Bronchial epithelial cell (primary cell): ENCODE measurements around the gene TMEM97. TPM values are rescaled to one million over a fixed set of nuclear protein-coding genes. Genes with fewer than 3 reads are reported as not detected.

Experiments used
- DNase-seq: peaks from one replicate; pipeline ENCODE4 v3.0.0-alpha.2; 2010; ENCODE audit warnings: low read depth
- FAIRE-seq: peaks from 2 replicates; lab custom pipeline; 2011; peaks lifted over from hg19 to GRCh38; lab: Jason Lieb, UNC
- H3K27me3 ChIP-seq: 2 replicates; pipeline ENCODE4 v1.5.1; 2011; ENCODE audit warnings: low read length; ENCODE audit not compliant: control insufficient read depth, insufficient read depth
- H3K36me3 ChIP-seq: 2 replicates; pipeline ENCODE4 v1.5.1; 2011; ENCODE audit warnings: low read length; ENCODE audit not compliant: control insufficient read depth, insufficient read depth
- H3K4me3 ChIP-seq: 2 replicates; pipeline ENCODE4 v1.5.1; 2011; ENCODE audit warnings: mild to moderate bottlenecking, low read depth, low read length, control low read depth
- CTCF ChIP-seq: IDR thresholded peaks from 2 replicates; pipeline ENCODE4 v1.5.1; 2011; ENCODE audit warnings: mild to moderate bottlenecking, moderate library complexity, low read length, control low read depth, inconsistent platforms; ENCODE audit not compliant: insufficient read depth, severe bottlenecking
- total RNA-seq: library from RNA; depleted of rRNA; stranded (reverse); fragments of >200 nt; gene quantifications from 2 replicates; pipeline ENCODE4 v1.2.1, GENCODE V29; 2014

Gene TMEM97
- total RNA-seq, 1 donor from 2014 or later = 8.2 TPM

GRCh38 chr17:28343491-28343932 is 24.5 kb downstream of the TMEM97 start:
- no peak for TF ChIP-seq CTCF
- Histone ChIP-seq H3K4me3 (no peak overlapping the region), H3K27me3 (no peaks in the 10 kb centered on the region), H3K36me3 (peaks cover 38% of the 10 kb centered on the region)
- FAIRE-seq (no peak), DNase-seq (no peak)

GRCh38 chr17:28344011-28344410 is 25.0 kb downstream of the TMEM97 start:
- Histone ChIP-seq H3K4me3 (no peak overlapping the region), H3K27me3 (no peaks in the 10 kb centered on the region), H3K36me3 (peaks cover 39% of the 10 kb centered on the region)
- FAIRE-seq (no peak), DNase-seq (no peak)
- TF ChIP-seq CTCF = no peak

GRCh38 chr17:28344435-28344901 is 25.5 kb downstream of the TMEM97 start:
- no peaks in the 10 kb centered on the region for H3K27me3 ChIP-seq
- H3K4me3 ChIP-seq = no peak overlapping the region
- no peak for FAIRE-seq
- no peak for DNase-seq
- TF ChIP-seq CTCF = no peak
- H3K36me3 ChIP-seq = peaks cover 37% of the 10 kb centered on the region

GRCh38 chr17:28345419-28346198 is 26.6 kb downstream of the TMEM97 start:
- peak; percentile 90 for FAIRE-seq
- no peak for DNase-seq
- no peak for TF ChIP-seq CTCF

GRCh38 chr17:28346199-28346580 is 27.2 kb downstream of the TMEM97 start:
- Histone ChIP-seq H3K27me3 (no peaks in the 10 kb centered on the region), H3K4me3 (no peak overlapping the region), H3K36me3 (peaks cover 34% of the 10 kb centered on the region)
- FAIRE-seq (no peak), DNase-seq (no peak)
- TF ChIP-seq CTCF = no peak

More at GRCh38 chr17:28345419-28346198, 26.6 kb downstream of the TMEM97 start:
- H3K4me3 ChIP-seq = no peak overlapping the region
- peaks cover 33% of the 10 kb centered on the region for H3K36me3 ChIP-seq
- H3K27me3 ChIP-seq = no peaks in the 10 kb centered on the region

GRCh38 chr17:28346746-28347246 is 27.8 kb downstream of the TMEM97 start:
- Histone ChIP-seq H3K27me3 (no peaks in the 10 kb centered on the region), H3K4me3 (no peak overlapping the region), H3K36me3 (peaks cover 32% of the 10 kb centered on the region)
- FAIRE-seq (no peak), DNase-seq (no peak)
- TF ChIP-seq CTCF = no peak
